Testis (tissue), 2 donors: Measurements from ENCODE around the gene GGT5.

Experiments used
- POLR2A ChIP-seq: fragments of 450-650 bp; IDR thresholded peaks from one replicate; pipeline ENCODE4 v1.6.1; 2017; ENCODE audit warnings: antibody characterized with exemption, mild to moderate bottlenecking, moderate library complexity
- TF ChIP-seq, protein P1 (sequence below), 3 experiments: fragments of 450-650 bp in 2 of 3; fragments of 200-600 bp in 1 of 3; sonication (generic) in 1 of 3; IDR thresholded peaks; one replicate each; pipeline ENCODE4 v1.5.1; 2016 to 2019; ENCODE audit warnings: antibody characterized with exemption in 3 of 3, mild to moderate bottlenecking in 2 of 3, moderate library complexity in 1 of 3

DNA sequence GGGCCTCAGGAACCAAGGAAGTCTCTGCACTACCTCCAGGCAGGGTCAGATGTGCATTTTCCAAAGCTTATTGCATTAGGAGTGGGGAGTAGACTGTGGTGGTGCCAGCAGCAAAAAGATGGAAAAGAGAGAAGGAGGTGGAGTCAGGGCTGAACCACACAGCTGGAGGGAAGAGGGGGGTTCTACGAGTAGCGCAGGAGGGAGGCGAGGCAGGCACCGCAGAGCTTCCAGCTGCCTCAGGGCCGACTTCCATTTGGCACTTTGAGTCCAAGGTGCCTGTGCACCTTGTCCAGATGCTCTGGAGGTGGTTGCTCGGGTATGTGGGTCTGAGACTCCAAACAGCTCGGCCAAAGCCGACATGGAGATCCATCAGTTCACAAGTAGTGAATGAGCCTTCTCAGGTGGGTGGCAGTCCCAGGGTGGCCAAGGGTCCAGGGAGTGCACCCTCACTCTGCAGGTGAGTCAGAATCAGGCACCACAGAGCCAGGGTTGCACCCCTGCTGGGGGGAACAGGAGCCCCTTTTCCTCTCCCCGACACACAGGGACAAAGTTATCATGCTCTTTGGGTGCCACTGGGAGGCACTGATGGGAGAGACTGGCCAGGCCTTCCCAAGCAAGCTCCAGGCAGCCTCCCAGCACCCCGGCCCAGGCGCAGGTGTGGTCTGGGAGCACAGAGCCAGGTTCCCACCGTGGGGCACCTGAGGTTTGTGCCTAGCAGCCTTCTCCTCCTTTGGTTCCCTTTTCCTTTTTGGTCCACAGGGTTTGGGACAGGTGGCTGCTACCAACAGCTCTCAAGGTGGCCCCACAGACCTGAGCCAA lies 30.2 kb downstream of the GGT5 start:
- no peak for TF ChIP-seq POLR2A
- TF ChIP-seq, protein P1, sequence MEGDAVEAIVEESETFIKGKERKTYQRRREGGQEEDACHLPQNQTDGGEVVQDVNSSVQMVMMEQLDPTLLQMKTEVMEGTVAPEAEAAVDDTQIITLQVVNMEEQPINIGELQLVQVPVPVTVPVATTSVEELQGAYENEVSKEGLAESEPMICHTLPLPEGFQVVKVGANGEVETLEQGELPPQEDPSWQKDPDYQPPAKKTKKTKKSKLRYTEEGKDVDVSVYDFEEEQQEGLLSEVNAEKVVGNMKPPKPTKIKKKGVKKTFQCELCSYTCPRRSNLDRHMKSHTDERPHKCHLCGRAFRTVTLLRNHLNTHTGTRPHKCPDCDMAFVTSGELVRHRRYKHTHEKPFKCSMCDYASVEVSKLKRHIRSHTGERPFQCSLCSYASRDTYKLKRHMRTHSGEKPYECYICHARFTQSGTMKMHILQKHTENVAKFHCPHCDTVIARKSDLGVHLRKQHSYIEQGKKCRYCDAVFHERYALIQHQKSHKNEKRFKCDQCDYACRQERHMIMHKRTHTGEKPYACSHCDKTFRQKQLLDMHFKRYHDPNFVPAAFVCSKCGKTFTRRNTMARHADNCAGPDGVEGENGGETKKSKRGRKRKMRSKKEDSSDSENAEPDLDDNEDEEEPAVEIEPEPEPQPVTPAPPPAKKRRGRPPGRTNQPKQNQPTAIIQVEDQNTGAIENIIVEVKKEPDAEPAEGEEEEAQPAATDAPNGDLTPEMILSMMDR (IDR thresholded peaks at IDR 0.05) = no peak
